Measurements from ENCODE around the gene TRMT44. TPM values are rescaled to one million over a fixed set of nuclear protein-coding genes. Genes with fewer than 3 reads are reported as not detected.

TRMT44 gene
- total RNA-seq, 1 experiment from 2014 or later: 6.8 TPM

GRCh38 chr4:8515316-8516060 is 74.9 kb downstream of the TRMT44 start:
- in situ Hi-C loops (cut with HindIII; ENCODE audit: low pct_unique_long_range_greater_than_20kb, low sequenced_read_pairs): no loop called here
- DNase-seq (ENCODE audit: low read depth): no peak

DNA sequence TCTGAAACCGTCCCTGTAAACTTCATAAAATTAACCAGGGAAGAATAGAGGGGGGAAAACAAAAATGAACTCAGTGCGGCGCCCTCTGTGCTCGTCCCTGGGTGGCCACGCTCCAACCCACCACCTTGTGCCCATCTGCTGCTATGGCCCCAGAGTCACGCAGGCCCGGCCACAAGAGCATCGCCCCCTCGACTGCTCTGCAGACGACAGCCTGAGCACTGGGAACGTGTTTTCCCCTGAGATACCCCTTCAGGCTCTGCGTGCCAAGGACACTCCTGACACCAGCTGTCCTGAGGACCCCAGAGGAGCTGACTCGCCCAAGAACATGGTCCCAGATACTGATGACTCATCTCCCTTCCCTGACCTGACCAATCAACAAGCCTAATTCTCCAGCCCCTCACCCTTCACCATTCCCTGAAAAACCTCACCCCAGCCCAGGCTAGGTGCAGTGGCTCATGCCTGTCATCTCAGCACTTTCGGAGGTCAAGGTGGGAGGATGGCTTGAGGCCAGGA is 75.5 kb downstream of the TRMT44 start:
- in situ Hi-C loops (cut with HindIII; ENCODE audit: low pct_unique_long_range_greater_than_20kb, low sequenced_read_pairs): no loop called here

DNA sequence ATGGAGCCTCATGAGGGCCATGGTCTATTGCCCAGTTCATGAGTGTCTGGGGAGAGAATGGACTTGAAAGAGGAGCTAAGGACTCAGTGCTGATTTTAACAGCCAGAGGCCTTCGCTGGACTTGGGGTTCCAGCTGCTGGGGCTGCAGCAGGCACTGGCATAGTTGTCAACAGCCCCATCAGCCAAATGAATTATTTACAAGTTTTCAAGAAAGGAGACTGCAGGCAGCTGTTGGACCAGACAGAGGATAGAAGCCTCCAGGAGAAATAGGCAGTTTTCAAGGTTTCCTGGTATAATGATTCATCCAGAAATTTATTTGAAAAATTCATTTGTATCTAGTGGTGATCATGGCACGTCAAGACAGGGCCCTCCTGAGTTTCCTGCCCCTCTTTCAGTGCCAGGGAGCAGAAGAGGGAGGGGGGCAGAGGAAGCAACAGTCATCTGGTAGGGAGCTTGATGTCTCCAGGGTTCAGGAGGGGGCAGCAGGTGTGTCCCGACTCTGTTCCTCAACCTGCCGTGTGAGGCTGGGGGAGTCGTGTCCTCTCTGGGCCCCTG is 76.5 kb downstream of the TRMT44 start:
- no peak for DNase-seq (ENCODE audit: low read depth)
- in situ Hi-C loops (cut with HindIII; ENCODE audit: low pct_unique_long_range_greater_than_20kb, low sequenced_read_pairs): no loop called here

More for the DNA sequence above, 75.5 kb downstream of the TRMT44 start:
- DNase-seq (ENCODE audit: low read depth): no peak

- no peak for DNase-seq (ENCODE audit: low read depth)
- in situ Hi-C loops (cut with HindIII; ENCODE audit: low pct_unique_long_range_greater_than_20kb, low sequenced_read_pairs): no loop called here
Measured at GRCh38 chr4:8517946-8518345, 77.4 kb downstream of the TRMT44 start.

DNA sequence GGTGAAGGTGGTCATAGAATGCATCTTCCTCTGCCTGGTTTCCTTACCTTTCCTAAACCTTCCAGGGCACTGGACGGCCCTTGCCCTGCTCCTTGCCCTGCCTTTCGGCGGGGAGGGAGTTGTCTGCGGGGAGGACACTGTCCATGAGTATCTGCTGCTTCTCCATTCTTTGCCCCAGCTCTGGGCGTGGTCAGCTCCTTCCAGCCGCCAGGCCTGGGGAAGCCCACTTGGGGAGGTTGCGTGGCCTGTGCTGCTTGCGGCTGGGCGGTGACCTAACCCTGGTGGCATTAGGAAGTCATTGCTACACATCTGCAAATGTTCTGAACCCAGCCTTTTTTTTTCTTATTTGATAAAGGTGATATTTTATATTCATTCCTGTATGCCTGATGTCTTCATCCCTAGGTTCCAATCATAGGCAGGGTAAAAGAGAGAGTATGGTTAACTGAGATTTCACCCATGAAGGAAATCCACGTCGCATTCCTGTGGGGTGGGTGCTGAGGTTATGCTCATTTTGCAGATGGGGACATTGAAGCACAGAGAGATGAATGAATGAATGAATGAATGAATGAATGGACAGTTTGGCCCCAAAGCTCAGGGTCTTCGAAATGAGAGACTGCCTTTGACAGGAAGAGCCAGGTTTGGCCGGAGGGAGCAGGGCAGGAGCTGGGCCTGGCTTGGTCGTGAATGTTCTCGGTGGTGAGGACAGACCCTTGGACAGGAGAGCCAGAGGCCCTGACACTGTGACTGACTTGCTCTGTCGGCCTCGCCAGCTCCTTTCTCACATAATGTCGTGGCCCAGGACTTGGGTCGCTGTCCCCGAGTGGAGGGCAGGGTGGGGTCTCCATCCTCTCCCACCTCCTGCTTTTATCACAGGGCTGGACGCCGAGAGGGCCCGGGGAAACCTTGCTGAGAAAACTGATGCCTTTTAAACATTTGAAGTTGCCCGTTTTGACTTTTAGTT is 81.9 kb downstream of the TRMT44 start:
- DNase-seq (ENCODE audit: low read depth): no peak
- in situ Hi-C loops (cut with HindIII; ENCODE audit: low pct_unique_long_range_greater_than_20kb, low sequenced_read_pairs): no loop called here

DNA sequence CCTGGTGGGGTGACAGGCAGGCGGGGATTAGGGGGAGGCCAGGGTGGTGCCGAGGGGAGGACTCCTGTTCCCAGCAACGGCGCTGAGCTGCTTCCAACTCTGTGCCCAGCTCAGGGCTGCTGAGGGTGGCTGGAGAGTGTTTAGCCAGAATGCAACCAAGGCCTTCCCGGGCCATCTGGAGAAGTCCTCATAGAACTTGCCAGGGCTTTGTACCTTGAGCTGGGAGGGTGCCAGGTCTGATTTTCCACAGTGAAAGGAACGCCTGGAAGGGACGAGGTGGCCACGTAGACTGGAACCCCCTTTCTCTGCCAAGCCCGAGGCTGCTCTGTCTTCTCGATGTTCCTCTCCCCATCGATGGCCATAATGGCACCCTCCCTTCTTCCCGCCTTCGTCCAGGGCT is 82.6 kb downstream of the TRMT44 start:
- in situ Hi-C loops (cut with HindIII; ENCODE audit: low pct_unique_long_range_greater_than_20kb, low sequenced_read_pairs): no loop called here
- no peak for DNase-seq (ENCODE audit: low read depth)

DNA sequence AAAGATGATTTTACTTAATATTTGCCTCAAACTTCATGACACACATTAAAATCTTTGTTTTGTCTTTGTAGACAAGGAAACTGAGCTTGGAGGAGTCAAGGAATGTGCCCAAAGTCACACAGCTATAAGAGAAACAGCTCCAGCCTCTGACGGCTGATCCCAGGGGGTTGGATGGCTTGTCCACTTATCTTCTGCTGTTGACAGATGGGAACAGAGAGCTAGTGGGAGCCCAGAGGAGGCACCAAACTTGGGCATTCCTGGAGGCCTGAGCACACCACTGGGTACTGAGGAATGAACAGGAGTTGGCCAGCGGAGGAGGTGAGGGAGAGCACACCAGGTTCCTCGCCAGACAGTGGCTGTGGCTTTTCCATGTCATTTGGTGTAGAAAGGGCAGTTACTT is 83.2 kb downstream of the TRMT44 start:
- in situ Hi-C loops (cut with HindIII; ENCODE audit: low pct_unique_long_range_greater_than_20kb, low sequenced_read_pairs): no loop called here
- no peak for DNase-seq (ENCODE audit: low read depth)

GRCh38 chr4:8524595-8525382 is 84.2 kb downstream of the TRMT44 start:
- in situ Hi-C loops (cut with HindIII; ENCODE audit: low pct_unique_long_range_greater_than_20kb, low sequenced_read_pairs): no loop called here
- no peak for DNase-seq (ENCODE audit: low read depth)

DNA sequence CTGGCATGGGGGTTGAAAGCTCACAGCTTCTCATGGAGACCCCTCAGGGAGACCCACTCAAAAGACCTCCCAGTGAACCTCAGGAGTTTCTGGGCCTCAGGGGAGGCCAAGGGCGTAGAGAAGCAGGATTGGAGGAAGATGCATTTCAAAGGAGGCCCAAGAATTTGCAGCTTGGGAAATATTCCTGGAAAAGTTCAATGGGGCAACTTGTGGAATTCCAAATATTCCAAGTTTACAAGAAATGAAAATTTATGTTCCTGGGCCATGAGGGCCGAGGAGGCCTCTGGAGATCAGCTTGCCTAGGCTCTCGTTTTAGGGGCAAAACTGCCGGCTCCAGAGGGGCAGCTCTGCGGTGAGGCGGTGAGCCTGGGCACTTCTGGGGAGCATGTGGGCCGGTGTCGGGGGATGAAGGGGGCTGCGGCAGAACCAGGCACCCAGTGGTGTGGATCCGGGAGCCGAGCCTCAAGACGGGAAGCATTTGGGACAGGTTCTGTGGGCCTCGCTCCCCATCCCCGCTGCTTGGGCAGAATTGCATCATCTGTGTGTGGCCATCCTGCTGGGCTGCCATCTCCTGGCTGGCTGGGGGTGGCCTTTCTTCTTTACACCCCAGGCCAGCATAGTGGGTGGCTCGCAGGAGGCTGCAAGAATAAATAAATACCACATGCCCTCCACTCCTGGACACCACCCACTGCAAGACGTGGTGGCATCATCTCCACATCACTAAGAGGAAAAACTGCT is 85.0 kb downstream of the TRMT44 start:
- no peak for DNase-seq (ENCODE audit: low read depth)
- in situ Hi-C loops (cut with HindIII; ENCODE audit: low pct_unique_long_range_greater_than_20kb, low sequenced_read_pairs): no loop called here

Other genes with a start within 250 kb of the TRMT44 start
- gene SH3TC1, start 241.5 kb upstream of the TRMT44 start, total RNA-seq (2014; rRNA removed; shearing (Covaris generic); ENCODE audit: low replicate concordance): 8.0 and 16.3 TPM in 2 replicates
- gene HTRA3, start 171.0 kb upstream of the TRMT44 start, total RNA-seq (2014; rRNA removed; shearing (Covaris generic); ENCODE audit: low replicate concordance): not detected in 2 replicates
- 7.3 and 10.5 TPM in 2 replicates for gene ACOX3, start 54 bp upstream of the TRMT44 start, total RNA-seq (2014; rRNA removed; shearing (Covaris generic); ENCODE audit: low replicate concordance)
- not detected in 2 replicates for gene GPR78, start 139.6 kb downstream of the TRMT44 start, total RNA-seq (2014; rRNA removed; shearing (Covaris generic); ENCODE audit: low replicate concordance)
- not detected in 2 replicates for gene CPZ, start 152.0 kb downstream of the TRMT44 start, total RNA-seq (2014; rRNA removed; shearing (Covaris generic); ENCODE audit: low replicate concordance)